Peyer's patch (tissue), 4 donors: ENCODE results near the gene CDK15. TPM values are rescaled to one million over a fixed set of nuclear protein-coding genes. Genes with fewer than 3 reads are reported as not detected.

Experiments
- DNase-seq, 3 donors: peaks; one replicate each; pipeline ENCODE4 v3.0.0-alpha.2; 2017 to 2019
- H3K27ac ChIP-seq, 4 donors: fragments of 200-600 bp; sonication (generic); one replicate each; pipeline ENCODE4 v1.5.1; 2016 to 2019
- H3K27me3 ChIP-seq, 2 donors: fragments of 200-600 bp; sonication (generic); one replicate each; pipeline ENCODE4 v1.5.1; 2019
- H3K36me3 ChIP-seq, 3 donors: fragments of 200-600 bp; sonication (generic); one replicate each; pipeline ENCODE4 v1.5.1; 2016 to 2019
- H3K4me1 ChIP-seq, 4 donors: fragments of 200-600 bp; sonication (generic); one replicate each; pipeline ENCODE4 v1.5.1; 2016 to 2019
- H3K4me3 ChIP-seq, 4 donors: fragments of 200-600 bp; sonication (generic); 1 replicate in 3 of 4; 2 replicates in 1 of 4; pipeline ENCODE4 v1.5.1; 2016 to 2019; ENCODE audit warnings: mild to moderate bottlenecking in 1 of 4
- H3K9me3 ChIP-seq, 4 donors: fragments of 200-600 bp; sonication (generic); one replicate each; pipeline ENCODE4 v1.5.1; 2016 to 2019; ENCODE audit warnings: mild to moderate bottlenecking in 1 of 4
- POLR2A ChIP-seq, 2 donors: fragments of 450-650 bp; IDR thresholded peaks; one replicate each; pipeline ENCODE4 v1.5.1; 2017; ENCODE audit warnings: antibody characterized with exemption in 2 of 2, mild to moderate bottlenecking in 2 of 2, moderate library complexity in 2 of 2
- total RNA-seq, 4 donors: library from RNA; depleted of rRNA; stranded (reverse); fragments of >200 nt; gene quantifications; one replicate each; pipeline ENCODE4 v1.1.0, GENCODE V29; 2016
- TF ChIP-seq, protein P1 (sequence below), 6 experiments: fragments of 450-650 bp in 4 of 6; fragments of 200-600 bp in 2 of 6; sonication (generic) in 1 of 6; IDR thresholded peaks; one replicate each; pipeline ENCODE4 v1.5.1; 2017 to 2019; ENCODE audit warnings: antibody characterized with exemption in 6 of 6, mild to moderate bottlenecking in 3 of 6, moderate library complexity in 1 of 6

CDK15 gene
- total RNA-seq, 4 donors from 2014 or later = 0.27 to 9.9 (median 1.0) TPM; not detected in 1

DNA sequence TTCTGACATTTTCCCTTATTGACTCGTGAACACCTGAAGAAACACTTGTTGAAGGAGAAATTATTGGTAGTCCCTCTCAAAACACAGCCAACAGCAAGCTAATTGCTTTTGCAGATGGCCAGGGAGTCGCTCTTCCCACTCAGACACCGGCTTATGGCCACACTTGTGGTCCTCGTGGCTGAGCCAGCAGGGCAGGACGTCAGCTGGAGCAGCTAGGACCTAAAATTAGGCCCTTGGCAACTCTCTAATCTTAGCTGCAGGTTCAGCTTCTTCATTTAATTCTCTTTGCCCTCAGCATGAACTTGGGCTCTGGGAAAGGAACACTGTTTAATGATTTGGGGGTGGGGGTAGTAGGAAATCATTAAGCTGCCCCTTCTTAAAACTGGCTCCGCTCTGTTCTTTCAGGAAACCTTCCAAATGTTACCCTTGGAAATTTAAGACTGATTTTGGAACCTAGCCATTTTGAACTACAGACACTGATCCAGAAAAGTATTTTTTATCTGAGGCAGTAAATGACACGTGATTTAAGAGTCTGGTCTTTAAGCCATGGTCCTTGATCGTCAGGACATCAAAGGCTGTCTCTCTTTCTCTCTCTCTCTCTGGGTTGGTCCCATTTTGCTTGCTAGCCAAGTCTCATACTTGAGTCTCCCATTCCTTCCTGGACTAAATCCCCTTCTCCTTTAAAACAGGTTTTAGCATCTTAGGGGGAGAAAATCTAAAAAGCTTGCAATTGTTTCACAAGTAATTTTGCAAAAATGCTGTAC lies 77.5 kb downstream of the CDK15 start:
- Histone ChIP-seq H3K9me3 (no peaks in the 10 kb centered on the region), H3K27ac (no peak overlapping the region), H3K4me1 (no peaks in the 10 kb centered on the region), H3K4me3 (no peak overlapping the region), H3K27me3 (no peaks in the 10 kb centered on the region), H3K36me3 (no peaks in the 10 kb centered on the region)
- no peak for TF ChIP-seq POLR2A (IDR thresholded peaks at IDR 0.05)
- TF ChIP-seq, protein P1, sequence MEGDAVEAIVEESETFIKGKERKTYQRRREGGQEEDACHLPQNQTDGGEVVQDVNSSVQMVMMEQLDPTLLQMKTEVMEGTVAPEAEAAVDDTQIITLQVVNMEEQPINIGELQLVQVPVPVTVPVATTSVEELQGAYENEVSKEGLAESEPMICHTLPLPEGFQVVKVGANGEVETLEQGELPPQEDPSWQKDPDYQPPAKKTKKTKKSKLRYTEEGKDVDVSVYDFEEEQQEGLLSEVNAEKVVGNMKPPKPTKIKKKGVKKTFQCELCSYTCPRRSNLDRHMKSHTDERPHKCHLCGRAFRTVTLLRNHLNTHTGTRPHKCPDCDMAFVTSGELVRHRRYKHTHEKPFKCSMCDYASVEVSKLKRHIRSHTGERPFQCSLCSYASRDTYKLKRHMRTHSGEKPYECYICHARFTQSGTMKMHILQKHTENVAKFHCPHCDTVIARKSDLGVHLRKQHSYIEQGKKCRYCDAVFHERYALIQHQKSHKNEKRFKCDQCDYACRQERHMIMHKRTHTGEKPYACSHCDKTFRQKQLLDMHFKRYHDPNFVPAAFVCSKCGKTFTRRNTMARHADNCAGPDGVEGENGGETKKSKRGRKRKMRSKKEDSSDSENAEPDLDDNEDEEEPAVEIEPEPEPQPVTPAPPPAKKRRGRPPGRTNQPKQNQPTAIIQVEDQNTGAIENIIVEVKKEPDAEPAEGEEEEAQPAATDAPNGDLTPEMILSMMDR (IDR thresholded peaks at IDR 0.05) = no peak
- no peak for DNase-seq

DNA sequence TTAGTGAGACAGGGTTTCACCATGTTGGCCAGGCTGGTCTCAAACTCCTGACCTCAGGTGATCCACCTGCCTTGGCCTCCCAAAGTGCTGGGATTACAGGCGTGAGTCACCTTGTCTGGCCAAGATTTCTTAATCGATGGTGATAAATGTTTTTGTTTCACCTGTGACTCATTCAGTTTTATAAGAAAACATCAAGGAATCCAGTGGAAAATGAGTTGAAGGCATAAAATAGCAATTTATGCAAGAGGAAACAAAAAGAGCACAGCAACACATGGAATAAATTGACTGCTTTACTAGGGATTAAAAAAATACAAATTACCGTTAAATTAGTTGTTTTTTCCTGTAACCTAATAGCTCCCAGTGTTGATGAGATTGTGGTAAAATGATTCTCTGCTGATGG lies 80.2 kb downstream of the CDK15 start:
- Histone ChIP-seq H3K36me3 (no peaks in the 10 kb centered on the region), H3K27me3 (no peaks in the 10 kb centered on the region), H3K9me3 (no peaks in the 10 kb centered on the region), H3K4me3 (no peak overlapping the region), H3K4me1 (no peaks in the 10 kb centered on the region), H3K27ac (no peak overlapping the region)
- DNase-seq = no peak
- no peak for TF ChIP-seq POLR2A (IDR thresholded peaks at IDR 0.05)
- TF ChIP-seq, protein P1 (IDR thresholded peaks at IDR 0.05) = no peak

DNA sequence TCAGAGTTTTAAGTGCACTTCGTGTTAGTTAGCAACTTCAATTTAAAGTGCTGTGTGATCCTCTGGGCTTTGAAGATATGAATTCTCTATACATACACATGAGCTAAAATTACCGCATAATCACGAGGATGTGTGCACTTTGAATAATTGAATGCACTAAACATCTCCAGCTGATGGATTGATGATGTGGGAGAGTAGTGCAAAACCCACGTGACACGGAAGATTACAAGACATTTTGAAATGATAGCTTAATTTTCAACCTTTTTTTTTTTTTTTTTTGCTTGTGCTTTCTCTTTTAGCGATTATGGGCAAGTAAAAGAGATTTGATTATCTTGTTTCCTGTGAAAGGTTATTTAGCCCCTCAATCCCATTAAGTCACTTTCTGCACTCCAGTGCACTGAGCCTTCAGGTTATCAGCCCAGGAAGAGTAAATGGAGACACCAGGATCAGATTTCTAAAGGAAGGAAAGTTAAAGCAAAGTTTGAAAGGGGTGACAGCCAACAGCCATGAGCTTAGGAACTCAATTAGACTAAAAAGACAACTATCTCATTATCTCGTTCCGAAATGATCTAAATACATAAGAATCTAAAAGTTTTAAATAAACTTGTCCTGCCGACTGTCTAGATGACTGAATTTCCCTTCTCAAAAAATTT lies 81.6 kb downstream of the CDK15 start:
- TF ChIP-seq, protein P1 (IDR thresholded peaks at IDR 0.05) = no peak
- TF ChIP-seq POLR2A (IDR thresholded peaks at IDR 0.05) = no peak
- Histone ChIP-seq H3K27me3 (no peaks in the 10 kb centered on the region), H3K36me3 (no peaks in the 10 kb centered on the region), H3K4me3 (peak overlapping the region in 1 of 4 donors; percentile 9), H3K9me3 (no peaks in the 10 kb centered on the region), H3K4me1 (no peaks in the 10 kb centered on the region), H3K27ac (no peak overlapping the region)
- no peak for DNase-seq

GRCh38 chr2:201888426-201888800 lies 82.1 kb downstream of the CDK15 start:
- Histone ChIP-seq H3K9me3 (no peaks in the 10 kb centered on the region), H3K4me1 (no peaks in the 10 kb centered on the region), H3K27me3 (no peaks in the 10 kb centered on the region), H3K27ac (no peak overlapping the region), H3K4me3 (peak overlapping the region in 1 of 4 donors; percentile 9), H3K36me3 (no peaks in the 10 kb centered on the region)
- no peak for TF ChIP-seq POLR2A (IDR thresholded peaks at IDR 0.05)
- TF ChIP-seq, protein P1 (IDR thresholded peaks at IDR 0.05) = no peak
- DNase-seq = no peak

GRCh38 chr2:201890453-201890852 lies 84.1 kb downstream of the CDK15 start:
- Histone ChIP-seq H3K27me3 (no peaks in the 10 kb centered on the region), H3K4me1 (no peaks in the 10 kb centered on the region), H3K4me3 (no peak overlapping the region), H3K27ac (no peak overlapping the region), H3K9me3 (no peaks in the 10 kb centered on the region), H3K36me3 (no peaks in the 10 kb centered on the region)
- DNase-seq = no peak
- TF ChIP-seq POLR2A (IDR thresholded peaks at IDR 0.05) = no peak
- TF ChIP-seq, protein P1 (IDR thresholded peaks at IDR 0.05) = no peak
